Middle frontal gyrus (tissue), 1 donor: ENCODE data around the gene KLF15.

ENCODE experiments used
- DNase-seq: peaks from one replicate; pipeline ENCODE4 v3.0.0-alpha.2; 2015; ENCODE audit warnings: low spot score; ENCODE audit errors: extremely low spot score

KLF15 gene

GRCh38 chr3:126361211-126361610 lies 4.0 kb upstream of the KLF15 start:
- no peak for DNase-seq

GRCh38 chr3:126360714-126361060 lies 3.5 kb upstream of the KLF15 start:
- DNase-seq: no peak

GRCh38 chr3:126360046-126360713 lies 3.0 kb upstream of the KLF15 start:
- DNase-seq: no peak

GRCh38 chr3:126358816-126359181 lies 1.6 kb upstream of the KLF15 start:
- DNase-seq: no peak

- DNase-seq: no peak
Measured at GRCh38 chr3:126358038-126358815, 1.0 kb upstream of the KLF15 start.

GRCh38 chr3:126356373-126357264 lies 589 bp downstream of the KLF15 start:
- no peak for DNase-seq

GRCh38 chr3:126355777-126356372 lies 1.3 kb downstream of the KLF15 start:
- DNase-seq: peak; percentile 84

- DNase-seq: no peak
Measured at GRCh38 chr3:126355251-126355650, 2.0 kb downstream of the KLF15 start.

GRCh38 chr3:126354776-126355175 lies 2.4 kb downstream of the KLF15 start:
- DNase-seq: no peak

GRCh38 chr3:126353694-126354321 lies 3.4 kb downstream of the KLF15 start:
- no peak for DNase-seq

- DNase-seq: no peak
Measured at GRCh38 chr3:126352476-126353454, 4.4 kb downstream of the KLF15 start.

GRCh38 chr3:126351771-126352475 lies 5.3 kb downstream of the KLF15 start:
- no peak for DNase-seq

GRCh38 chr3:126351086-126351770 lies 6.0 kb downstream of the KLF15 start:
- no peak for DNase-seq

- DNase-seq: no peak
Measured at GRCh38 chr3:126350502-126351085, 6.6 kb downstream of the KLF15 start.

GRCh38 chr3:126349611-126350501 lies 7.4 kb downstream of the KLF15 start:
- DNase-seq: no peak

GRCh38 chr3:126349071-126349470 lies 8.1 kb downstream of the KLF15 start:
- no peak for DNase-seq

GRCh38 chr3:126348308-126348920 lies 8.8 kb downstream of the KLF15 start:
- DNase-seq: no peak
